Islet precursor cell (in vitro differentiated cells): ENCODE measurements around the gene DLEC1.
"Not testable (repeated sequence)": the region's sequence is repeated elsewhere in the genome, so short reads cannot be mapped to it uniquely, and the experiment has no call there.

Source experiments
- DNase-seq: peaks from one replicate; pipeline ENCODE4 v3.0.0-alpha.2; 2018

DLEC1 gene

DNA sequence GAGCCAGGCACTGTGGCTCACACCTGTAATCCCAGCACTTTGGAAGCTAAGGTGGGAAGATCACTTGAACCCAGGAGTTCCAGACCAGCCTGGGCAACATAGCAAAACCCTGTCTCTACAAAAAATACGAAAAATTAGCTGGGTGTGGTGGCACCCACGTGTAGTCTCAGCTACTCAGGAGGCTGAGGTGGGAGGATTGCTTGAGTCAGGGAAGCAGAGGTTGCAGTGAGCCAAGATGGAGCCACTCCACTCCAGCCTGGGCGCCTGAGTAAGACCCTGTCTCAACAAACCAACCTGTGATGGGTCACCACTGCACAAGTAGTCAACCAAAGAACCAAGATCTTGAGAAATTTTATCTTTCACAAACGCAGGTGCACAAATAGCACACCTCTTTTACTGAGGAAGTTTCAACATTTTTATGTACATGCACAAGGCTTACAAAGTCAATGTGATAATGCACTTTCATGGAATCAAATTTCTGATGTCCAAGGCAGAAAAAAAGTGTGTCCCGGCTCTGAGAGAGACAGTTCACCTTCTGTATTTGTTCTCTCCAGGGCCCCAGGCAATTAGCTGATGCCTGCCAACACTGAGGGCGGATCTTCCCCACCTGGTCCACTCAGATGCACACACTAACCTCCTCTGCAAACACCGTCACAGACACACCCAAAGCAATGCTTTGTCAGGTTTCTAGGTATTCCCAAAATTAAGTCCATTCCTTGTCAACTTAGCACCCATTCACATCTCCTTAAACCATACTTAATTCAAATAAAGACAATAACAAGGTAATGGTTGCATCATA is 85.5 kb downstream of the DLEC1 start:
- DNase-seq, result no peak

DNA sequence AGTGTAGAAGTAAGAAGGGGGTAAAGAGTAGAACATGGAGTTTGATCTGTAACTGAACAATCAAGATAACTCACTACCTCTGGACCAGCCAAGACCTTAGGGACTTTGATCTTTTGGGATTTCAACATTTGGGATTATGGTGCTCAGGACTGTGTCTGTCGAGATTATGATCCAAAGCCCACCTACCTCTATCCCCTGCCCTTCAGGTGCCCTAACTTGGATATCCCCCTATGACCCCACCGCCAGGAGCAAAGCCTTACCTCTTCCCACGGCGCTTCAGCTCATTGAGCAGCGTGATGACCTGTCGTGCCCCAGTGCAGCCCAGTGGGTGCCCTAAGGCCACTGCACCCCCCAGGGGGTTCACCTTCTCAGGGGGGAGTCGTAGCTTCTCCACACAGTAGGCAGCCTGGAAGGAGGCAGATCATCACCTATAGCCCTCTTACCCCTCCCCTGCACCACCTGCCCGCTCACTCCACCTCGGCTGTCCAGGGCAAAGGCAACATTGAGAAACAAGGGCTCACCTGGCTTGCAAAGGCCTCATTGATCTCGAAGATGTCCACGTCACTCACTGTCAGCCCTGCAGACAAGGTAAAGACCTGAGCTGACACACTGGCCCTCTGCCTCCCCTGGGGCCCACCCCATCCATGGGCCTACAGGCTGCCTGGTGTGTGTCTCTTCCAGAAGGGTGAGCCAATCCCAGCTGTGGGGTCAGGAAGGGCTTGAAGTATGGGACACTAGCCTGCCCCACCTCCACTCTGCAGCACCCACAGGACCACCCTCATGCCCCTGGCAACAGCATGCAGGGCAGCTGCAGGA is 86.5 kb downstream of the DLEC1 start:
- no peak for DNase-seq

DNA sequence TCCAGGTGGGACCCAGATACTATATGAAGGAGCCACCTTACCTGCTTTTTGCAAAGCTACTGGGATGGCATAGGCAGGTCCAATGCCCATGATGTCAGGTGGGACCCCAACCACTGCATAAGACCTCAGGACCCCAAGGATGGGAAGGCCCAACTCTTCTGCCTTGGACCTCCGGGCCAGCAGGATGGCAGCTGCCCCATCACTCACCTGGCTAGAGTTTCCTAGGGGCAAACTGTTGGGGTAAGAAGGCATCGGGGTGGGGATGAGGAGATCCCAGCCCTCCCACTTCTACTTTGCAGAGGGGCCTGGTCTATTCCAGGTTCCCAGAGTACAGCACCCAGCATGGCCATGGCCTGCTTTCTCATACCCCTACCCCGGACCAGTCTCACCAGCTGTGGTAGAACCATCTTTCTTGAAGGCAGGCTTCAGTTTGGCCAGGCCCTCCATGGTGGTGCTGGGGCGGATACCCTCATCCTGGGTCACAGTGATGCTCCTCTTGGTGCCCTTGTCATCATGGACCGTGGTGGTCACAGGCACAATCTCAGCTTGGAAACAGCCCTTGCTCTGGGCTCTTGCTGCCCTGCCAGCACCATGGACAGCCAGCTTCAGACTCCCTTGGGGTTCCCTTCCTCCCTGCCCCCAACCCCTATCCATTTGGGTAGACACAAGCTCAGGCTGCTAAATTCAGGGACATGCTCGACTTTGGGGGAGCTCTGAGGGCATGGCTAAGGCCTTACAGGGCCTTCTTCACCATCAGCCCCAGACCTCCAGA is 87.3 kb downstream of the DLEC1 start:
- DNase-seq, result peak; percentile 40

DNA sequence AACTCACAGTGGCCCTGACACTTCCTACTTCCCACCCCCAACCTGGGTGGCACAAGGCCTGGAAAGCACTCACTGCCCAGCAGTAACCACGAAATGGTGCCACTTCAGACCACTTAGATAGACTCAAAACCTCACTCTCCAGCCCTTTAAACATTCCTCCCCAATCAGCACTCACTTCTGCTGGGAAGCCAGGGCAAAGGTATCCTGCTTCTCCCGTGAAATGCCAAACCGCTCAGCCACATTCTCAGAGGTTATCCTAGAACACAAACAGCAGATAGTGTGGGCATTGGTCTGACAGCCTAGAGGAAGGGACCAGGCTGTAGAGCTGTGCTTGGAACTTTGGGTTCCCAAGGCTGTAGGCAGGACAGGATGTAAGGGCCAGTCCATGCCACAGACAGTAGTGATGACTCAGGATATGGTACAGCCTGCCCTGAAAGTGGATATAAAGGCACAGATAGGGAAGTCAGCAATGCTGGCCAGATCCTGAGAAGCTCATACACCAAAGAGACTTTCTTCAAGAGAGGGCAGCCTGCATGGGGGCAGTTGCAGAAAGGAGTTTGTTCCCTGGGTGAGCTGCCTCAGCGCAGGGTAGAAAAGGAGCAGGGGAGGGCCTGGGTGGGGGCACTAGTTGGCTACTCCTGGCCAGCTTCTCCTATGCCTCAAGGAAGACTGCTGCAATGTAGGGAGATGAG is 88.7 kb downstream of the DLEC1 start:
- peak; percentile 23 for DNase-seq

DNA sequence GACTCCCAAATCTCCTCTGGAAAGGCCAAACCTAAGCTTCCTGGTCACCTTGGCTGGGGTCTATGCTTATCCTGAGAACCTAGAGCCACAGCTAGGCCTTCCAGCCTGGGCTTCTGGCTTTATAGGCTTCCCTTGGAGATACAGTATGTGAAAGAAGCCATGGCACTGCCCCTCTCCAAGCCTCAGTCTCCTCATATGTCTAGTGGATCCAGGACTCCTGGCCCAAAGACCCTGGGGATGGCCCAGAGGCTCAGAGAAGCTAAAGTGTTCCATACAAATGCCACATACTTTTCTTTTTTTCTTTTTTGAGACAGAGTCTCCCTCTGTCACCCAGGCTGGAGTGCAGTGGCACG is 89.3 kb downstream of the DLEC1 start:
- DNase-seq, result peak; percentile 25

DNA sequence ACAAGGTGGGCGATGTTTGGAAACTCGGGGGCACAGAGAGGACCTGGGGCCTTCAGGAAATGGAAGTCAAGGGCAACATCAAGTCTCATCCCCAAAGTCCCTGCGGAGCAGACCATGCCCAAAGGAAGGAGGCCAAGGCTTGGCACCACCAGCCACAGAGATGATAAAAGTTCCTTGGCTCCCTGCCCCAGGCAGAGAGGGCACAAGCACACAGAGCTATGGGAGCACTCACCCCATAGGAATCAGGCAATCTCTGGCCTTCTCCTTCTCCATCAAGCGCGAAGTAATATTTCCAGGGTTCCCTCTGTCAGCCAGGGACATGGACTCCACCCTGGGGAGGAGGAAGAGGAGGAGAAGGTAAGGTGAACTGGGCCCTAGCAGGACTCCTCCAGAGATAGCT is 90.0 kb downstream of the DLEC1 start:
- DNase-seq, result peak; percentile 22

DNA sequence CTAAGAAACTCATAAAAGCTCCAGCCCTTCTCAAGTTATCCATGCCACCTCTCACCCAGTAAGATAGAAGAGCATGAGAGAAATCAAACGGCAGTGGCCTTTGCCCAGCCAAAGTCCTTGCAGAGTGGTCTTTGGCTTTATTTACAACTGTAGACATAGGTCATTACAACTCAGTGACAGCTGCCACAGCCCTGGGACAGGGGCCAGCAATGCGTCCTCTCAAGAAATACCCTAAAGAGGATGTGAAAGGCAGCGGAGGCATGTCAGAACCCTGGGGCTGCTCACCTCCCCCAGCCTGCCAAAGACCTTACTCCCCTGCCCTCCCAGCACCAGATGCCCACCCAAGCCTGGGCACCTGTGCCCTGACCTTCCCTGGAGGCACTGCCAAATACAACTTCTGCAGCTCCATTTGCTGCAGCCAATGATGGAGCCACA is 91.6 kb downstream of the DLEC1 start:
- DNase-seq, result peak; percentile 12

DNA sequence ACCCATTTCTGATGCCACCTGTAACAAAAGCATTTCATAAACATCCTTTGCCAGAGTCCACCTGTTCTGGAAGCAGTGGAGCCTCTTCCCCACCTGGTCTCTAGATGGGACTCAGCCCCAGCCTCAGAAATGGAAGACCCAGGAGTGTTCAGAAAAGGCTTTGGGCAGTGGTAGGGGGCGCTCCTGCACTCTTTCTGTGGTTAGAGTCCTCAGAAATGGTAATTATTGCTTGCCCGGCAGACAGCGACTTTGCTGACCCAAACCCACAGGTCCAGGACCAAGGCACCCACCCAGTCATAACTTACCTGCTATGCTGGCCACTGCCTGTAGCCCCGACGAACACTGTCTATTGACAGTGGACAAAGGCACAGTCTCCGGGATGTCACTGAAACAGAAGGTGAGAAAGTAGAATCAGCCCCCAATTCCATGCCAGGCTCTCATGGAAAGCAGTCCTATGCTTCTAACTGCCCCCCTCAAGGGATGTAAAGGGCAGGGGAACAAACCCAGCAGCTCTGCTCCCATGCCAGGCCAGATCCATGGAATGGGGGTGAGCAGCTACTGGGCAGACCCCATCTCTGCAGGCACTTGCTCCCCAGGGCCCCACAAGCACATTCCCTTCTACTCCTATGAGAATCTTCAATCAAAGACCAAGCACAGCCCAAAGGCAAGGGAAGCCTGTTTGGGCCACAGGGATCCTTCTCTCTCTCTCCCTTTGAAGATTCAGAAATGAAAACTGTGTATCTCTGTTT is 92.8 kb downstream of the DLEC1 start:
- no peak for DNase-seq

DNA sequence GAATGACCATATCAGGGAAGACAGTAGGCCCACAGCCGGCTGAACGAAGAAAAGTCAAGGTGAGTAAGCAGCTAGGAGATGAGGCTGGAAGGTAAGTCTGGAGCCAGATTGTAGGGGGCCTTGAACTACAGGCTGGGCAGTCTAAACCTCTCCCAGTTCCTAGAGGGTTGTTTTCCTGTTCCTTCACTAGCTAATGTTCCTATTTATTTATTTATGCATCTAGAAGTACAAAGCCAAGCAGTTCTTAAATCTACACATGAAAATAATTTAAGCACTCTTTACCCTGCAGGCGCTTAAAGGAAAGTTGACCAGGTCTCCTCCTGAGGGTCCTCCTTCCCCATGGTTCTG is 94.2 kb downstream of the DLEC1 start:
- no peak for DNase-seq

DNA sequence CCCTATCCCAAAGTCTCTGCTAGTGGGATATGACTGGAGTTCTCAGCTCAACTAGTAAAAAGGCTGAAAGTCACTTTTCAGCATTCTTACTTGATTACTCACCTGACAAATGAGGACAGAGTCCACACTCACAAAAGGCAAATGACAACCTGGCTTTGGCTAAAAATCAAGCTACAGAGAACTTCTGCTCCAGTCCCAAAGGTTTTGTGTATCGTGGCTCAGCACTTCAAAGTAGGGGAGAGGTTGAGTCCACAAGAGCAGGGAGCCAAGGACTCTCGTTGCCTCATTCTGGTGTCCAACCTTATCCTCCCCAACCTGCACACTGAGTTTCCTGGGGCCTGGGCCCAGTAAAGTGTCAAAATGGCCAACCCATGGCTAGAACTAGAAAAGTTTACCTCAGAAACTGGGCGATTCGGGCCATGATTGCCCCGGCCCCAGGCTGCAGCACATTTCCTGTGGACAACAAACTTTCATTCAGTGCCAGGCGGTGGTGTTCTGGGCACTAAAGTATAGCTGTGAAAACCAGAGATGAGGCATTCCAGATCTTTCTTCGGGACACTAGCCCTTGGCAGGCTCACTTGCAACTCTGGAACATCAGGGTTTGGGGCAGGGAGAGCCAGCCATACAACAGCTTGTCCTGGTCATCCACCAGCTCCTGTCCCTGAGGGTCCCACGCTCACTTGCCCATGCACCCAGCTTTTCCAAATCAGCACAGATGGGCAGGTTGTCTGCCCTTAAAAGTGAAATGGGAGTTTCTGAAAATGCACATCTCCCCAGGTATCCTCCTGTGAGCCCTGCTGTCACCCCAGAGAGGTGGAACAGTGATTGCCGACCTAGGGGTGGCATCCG is 94.8 kb downstream of the DLEC1 start:
- peak; percentile 75 for DNase-seq

DNA sequence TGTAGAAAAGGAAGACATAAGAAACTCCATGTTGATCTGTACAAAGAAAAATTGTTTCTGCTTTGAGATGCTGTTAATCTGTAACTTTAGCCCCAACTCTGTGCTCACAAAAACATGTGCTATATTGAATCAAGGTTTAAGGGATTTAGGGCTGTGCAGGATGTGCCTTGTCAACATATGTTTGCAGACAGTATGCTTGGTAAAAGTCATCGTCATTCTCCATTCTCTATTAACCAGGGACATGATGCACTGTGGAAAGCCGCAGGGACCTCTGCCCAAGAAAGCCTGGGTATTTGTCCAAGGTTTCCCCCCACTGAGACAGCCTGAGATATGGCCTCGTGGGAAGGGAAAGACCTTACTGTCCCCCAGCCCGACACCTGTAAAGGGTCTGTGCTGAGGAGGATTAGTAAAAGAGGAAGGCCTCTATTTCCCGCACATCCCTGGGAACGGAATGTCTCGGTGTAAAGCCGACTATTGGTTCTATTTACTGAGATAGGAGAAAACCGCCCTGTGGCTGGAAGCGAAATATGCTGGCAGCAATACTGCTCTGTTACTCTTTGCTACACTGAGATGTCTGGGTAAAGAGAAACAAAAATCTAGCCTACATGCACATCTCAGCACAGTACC is 95.6 kb downstream of the DLEC1 start:
- DNase-seq, result not testable (repeated sequence)

DNA sequence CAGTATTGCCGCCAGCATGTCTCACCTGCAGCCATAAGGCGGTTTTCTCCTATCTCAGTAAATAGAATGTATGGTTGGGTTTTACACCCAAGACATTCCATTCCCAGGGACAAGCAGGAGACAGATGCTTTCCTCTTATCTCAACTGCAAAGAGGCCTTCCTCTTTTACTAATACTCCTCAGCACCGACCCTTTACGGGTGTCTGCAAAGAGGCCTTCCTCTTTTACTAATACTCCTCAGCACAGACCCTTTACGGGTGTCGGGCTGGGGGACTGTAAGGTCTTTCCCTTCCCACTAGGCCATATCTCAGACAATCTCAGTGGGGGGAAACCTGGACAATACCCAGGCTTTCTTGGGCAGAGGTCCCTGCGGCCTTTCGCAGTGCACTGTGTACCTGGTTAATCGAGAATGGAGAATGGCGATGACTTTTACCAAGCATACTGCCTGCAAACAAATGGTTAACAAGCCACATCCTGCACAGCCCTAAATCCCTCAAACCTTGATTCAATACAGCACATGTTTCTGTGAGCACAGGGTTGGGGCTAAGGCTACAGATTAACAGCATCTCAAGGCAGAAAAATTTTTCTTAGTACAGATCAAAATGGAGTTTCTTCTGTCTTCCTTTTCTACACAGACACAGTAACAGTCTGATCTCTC is 96.7 kb downstream of the DLEC1 start:
- DNase-seq, result peak; percentile 43

DNA sequence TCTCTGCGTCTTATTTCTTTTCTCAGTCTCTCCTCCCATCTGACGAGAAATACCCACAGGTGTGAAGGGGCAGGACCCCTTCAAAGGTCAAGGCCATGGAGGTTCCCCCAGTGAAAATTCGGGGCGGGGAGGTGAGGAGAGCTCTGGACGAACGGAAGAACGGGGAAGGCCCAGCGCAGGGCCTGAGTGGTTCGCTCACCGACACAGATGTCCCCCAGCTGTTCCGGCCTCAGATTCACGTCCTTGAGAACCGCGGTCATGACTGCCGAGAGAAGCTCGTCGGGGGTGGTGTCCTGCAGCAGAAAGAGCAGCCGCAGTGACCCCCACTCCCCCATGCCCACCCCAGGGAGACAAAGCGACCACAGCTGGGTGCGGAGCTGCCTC is 97.4 kb downstream of the DLEC1 start:
- peak; percentile 67 for DNase-seq

DNA sequence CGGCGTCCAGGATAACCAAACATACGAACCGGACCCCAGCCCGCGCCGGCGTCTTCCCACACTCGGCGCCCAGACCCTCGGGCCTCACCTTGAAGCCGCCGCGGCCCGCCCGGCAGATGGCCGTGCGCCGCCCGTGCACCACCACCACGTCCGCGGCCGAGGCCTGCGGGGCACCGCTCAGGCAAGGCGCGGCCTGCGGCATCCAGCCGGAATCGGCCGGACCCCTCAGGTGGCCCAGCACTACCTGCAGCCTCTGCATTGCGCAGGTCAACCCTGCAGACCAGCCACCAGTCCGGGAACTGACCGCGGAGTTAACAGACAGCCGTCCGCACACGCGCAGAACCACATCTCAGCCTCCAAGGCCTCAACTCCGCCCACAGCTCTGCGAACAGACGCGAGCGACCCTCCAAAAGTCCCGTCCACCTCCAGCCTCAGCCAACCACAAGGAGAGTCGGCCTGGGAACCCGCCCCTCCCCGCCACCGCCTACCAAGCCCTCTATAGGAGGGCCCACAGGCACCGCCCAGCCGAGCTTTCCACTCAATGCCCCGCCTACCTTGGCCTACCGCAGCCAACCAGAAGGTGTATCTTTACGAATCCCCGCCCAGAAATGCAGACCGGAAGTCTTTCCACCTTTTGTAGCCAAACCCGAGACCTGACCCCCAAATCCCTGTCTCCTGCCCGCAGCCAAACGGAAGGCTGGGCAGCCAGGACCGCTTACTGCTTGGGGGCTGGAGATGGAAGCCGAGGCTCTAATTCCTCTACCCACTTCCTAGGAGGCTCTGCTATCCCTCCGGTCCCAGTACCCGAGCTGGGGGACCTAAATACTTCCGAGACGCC is 98.0 kb downstream of the DLEC1 start, which contains the start of gene ACAA1:
Gene ACAA1 (minus strand): TSS at position 351 of the 838 bp plus-strand sequence. CDS start 92 bp downstream, at position 259.
- DNase-seq, result peak; percentile 100

DNA sequence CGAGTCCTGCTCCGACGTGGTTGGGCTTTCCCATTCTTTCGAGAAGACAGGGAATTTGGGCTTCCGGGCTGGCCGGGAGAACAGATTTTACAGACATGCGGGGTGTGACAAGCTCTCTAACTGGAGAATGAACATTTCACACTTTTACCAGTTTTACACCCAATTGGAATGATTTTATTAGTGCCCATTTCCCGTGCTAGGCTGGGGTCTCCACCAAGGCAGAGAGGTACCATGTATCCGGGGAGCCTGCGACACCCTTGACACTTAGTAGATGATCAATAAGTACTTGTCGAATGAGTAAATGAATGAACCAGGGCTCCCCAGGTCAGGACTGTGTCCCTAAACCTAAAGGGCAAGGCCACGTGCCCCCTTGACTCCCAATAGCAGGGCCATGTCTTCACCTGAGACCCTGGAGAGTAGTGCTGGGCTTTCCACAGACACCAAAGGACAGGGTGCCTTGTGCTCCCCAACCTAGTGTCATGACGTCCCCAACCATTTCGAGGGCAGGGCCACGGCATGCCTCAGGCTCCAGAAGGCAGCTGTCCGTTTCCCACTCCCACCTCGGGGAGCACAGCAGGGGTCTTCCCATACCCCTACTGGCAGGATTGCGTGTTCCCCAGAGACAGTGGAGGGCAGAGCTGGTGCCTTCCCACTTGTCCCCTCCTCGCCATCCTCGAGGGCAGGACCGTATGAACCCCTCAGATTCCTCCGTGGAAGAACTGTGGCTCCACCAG is 98.8 kb downstream of the DLEC1 start:
- no peak for DNase-seq

DNA sequence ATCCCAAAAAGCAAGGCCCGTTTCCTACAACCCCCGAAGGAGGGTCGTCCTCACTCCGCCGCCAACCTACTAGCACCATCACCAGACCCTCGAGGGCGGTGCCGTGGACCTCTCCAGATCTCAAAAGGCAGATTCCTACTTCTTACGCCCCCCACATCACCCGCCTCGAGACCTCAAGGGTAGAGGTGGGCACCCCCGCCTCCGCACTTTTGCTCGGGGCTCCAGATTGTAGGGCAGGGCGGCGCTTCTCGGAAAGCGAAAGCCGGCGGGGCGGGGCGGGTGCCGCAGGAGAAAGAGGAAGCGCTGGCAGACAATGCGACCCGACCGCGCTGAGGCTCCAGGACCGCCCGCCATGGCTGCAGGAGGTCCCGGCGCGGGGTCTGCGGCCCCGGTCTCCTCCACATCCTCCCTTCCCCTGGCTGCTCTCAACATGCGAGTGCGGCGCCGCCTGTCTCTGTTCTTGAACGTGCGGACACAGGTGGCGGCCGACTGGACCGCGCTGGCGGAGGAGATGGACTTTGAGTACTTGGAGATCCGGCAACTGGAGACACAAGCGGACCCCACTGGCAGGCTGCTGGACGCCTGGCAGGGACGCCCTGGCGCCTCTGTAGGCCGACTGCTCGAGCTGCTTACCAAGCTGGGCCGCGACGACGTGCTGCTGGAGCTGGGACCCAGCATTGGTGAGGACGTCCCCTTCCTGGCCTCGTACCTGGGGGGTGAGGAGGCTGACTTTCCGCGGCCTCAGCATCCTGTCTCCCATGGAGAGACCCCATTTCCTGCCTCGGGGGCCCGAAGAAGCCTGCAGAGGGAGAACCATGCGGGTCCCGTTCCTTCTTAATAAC is 99.6 kb downstream of the DLEC1 start, which contains the start of gene MYD88:
Gene MYD88 (plus strand): TSS at position 313 of the 842 bp plus-strand sequence. CDS start 40 bp downstream, at position 353.
- DNase-seq, result peak; percentile 86

DNA sequence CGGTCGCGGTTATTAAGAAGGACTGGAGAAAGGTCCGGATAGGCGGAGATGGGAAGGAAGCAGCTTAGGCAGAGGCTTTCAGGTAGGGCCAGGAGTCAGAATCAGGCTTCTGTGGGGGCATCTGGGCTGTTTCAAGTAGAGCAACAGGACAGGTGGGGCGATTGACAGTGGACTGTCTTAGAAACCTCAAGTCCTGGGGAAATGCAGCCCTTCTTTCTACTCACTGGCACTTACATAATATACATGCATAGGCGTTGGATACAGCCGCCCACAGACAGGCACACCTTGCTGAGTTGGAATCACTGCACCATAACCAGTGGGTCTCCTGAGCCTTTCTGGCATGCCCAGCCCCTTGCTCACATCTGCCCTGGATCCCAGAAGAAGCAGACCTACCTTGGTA is 100.2 kb downstream of the DLEC1 start:
- DNase-seq, result no peak
